Measurements from ENCODE around the gene UHMK1.
"Not testable (repeated sequence)": the region's sequence is repeated elsewhere in the genome, so short reads cannot be mapped to it uniquely, and the experiment has no call there.

The UHMK1 gene

DNA sequence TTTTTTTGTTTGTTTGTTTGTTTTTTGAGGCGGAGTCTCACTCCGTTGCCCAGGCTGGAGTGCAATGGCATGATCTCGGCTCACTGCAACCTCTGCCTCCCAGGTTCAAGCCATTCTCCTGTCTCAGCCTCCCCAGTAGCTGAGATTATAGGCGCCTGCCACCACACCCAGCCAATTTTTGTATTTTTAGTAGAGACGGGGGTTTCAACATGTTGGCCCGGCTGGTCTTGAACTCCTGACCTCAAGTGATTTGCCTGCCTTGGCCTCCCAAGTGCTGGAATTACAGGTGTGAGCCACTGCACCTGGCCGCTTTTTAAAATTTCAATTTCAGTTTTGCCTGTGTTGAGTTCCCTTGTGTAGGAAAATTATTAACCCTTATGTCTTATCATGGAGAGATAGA, 73.5 kb downstream of the UHMK1 start:
- not testable (repeated sequence) for H3K4me1 ChIP-seq (ENCODE audit: control insufficient read depth, low read depth, low read length); H4K5ac ChIP-seq (ENCODE audit: low read length); H3K56ac ChIP-seq (ENCODE audit: low read length); H2BK15ac ChIP-seq (replicated peaks; ENCODE audit: low read depth); H3K79me2 ChIP-seq (ENCODE audit: control insufficient read depth, insufficient read depth, low read length); H2AK5ac ChIP-seq (ENCODE audit: low read length); H4K8ac ChIP-seq (ENCODE audit: low read depth, low read length); H3K9ac ChIP-seq (ENCODE audit: low read length); H3K23ac ChIP-seq (ENCODE audit: low read length); H3K4ac ChIP-seq (ENCODE audit: low read depth, low read length); H3K18ac ChIP-seq (ENCODE audit: low read length); H3K79me1 ChIP-seq (ENCODE audit: low read length); H3K27me3 ChIP-seq (ENCODE audit: insufficient read depth, low read length, poor library complexity); H2BK120ac ChIP-seq (ENCODE audit: low read depth, low read length); H2BK5ac ChIP-seq (ENCODE audit: low read length); DNase-seq; H3K27ac ChIP-seq (ENCODE audit: low read depth, low read length); H3K4me3 ChIP-seq (ENCODE audit: low read length); H3K4me2 ChIP-seq (ENCODE audit: low read length); H3K36me3 ChIP-seq (ENCODE audit: control insufficient read depth, insufficient read depth, low read length)
- no CpG with 5 or more reads among the region's 7 CpGs for WGBS (ENCODE audit: extremely low coverage, insufficient coverage, low lambda C conversion rate)

DNA sequence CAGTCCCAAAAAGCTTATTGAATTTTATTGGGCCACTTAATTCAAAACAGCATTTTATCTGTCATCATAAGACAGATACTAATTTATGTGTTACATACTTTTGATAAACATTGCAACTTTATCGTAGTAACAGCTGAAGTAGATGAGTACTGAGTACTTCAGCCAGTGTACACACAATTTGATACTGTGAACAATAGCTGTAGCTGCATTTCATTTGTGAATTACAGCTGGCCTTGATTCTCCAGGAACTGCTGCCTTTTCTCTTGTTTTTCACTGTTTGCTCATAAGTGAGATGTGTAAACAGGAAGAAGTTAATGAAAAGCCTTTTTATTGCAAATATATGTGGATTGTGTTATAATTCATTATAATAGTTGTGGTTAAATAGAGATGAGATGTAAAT, 74.1 kb downstream of the UHMK1 start:
- no peak overlapping the region for H3K56ac ChIP-seq (ENCODE audit: low read length)
- H3K79me1 ChIP-seq (ENCODE audit: low read length), result no peaks in the 10 kb centered on the region
- H4K5ac ChIP-seq (ENCODE audit: low read length), result no peak overlapping the region
- H3K18ac ChIP-seq (ENCODE audit: low read length), result no peak overlapping the region
- H3K23ac ChIP-seq (ENCODE audit: low read length), result no peak overlapping the region
- H3K4me2 ChIP-seq (ENCODE audit: low read length), result no peak overlapping the region
- no CpG with 5 or more reads among the region's 1 CpG for WGBS (ENCODE audit: extremely low coverage, insufficient coverage, low lambda C conversion rate)
- H2BK5ac ChIP-seq (ENCODE audit: low read length), result no peak overlapping the region
- no peaks in the 10 kb centered on the region for H3K79me2 ChIP-seq (ENCODE audit: control insufficient read depth, insufficient read depth, low read length)
- no peak overlapping the region for H3K9ac ChIP-seq (ENCODE audit: low read length)
- no peak overlapping the region for H4K8ac ChIP-seq (ENCODE audit: low read depth, low read length)
- no peaks in the 10 kb centered on the region for H3K27me3 ChIP-seq (ENCODE audit: insufficient read depth, low read length, poor library complexity)
- H3K36me3 ChIP-seq (ENCODE audit: control insufficient read depth, insufficient read depth, low read length), result no peaks in the 10 kb centered on the region
- H2AK5ac ChIP-seq (ENCODE audit: low read length), result no peak overlapping the region
- H3K4me1 ChIP-seq (ENCODE audit: control insufficient read depth, low read depth, low read length), result no peaks in the 10 kb centered on the region
- no peak for DNase-seq
- no peak overlapping the region for H3K27ac ChIP-seq (ENCODE audit: low read depth, low read length)
- no peak overlapping the region for H3K4ac ChIP-seq (ENCODE audit: low read depth, low read length)
- H3K4me3 ChIP-seq (ENCODE audit: low read length), result no peak overlapping the region
- H2BK15ac ChIP-seq (replicated peaks; ENCODE audit: low read depth), result no peak overlapping the region
- H2BK120ac ChIP-seq (ENCODE audit: low read depth, low read length), result no peak overlapping the region

DNA sequence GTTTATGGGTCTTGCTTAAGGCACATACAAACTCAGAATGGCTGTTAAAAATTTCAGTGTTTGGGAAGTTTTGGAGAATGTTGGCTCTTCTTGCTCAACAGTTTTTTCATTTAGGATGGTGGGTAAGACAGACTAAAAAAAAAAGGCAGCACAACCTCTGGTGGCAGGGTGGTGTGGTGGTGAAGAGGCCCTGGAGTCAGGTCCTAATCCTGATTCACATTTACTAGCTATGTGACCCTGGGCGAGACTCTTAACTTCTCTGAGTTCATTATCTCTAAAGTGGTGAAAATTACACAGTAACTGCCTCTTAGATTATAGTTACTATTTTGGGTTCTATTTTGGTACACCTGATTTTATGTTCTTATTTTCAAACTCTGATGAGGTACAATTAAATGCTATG, 75.5 kb downstream of the UHMK1 start:
- no peaks in the 10 kb centered on the region for H3K79me1 ChIP-seq (ENCODE audit: low read length)
- H3K4me3 ChIP-seq (ENCODE audit: low read length), result no peak overlapping the region
- no peak overlapping the region for H3K27ac ChIP-seq (ENCODE audit: low read depth, low read length)
- no peak overlapping the region for H3K18ac ChIP-seq (ENCODE audit: low read length)
- no peak overlapping the region for H3K23ac ChIP-seq (ENCODE audit: low read length)
- no peaks in the 10 kb centered on the region for H3K79me2 ChIP-seq (ENCODE audit: control insufficient read depth, insufficient read depth, low read length)
- H3K4me2 ChIP-seq (ENCODE audit: low read length), result no peak overlapping the region
- no peak overlapping the region for H2BK15ac ChIP-seq (replicated peaks; ENCODE audit: low read depth)
- no peak overlapping the region for H2BK120ac ChIP-seq (ENCODE audit: low read depth, low read length)
- no peak for DNase-seq
- H4K8ac ChIP-seq (ENCODE audit: low read depth, low read length), result no peak overlapping the region
- H3K9ac ChIP-seq (ENCODE audit: low read length), result no peak overlapping the region
- H3K4me1 ChIP-seq (ENCODE audit: control insufficient read depth, low read depth, low read length), result no peaks in the 10 kb centered on the region
- no peaks in the 10 kb centered on the region for H3K36me3 ChIP-seq (ENCODE audit: control insufficient read depth, insufficient read depth, low read length)
- no peak overlapping the region for H2AK5ac ChIP-seq (ENCODE audit: low read length)
- whole genome bisulfite sequencing (ENCODE audit: extremely low coverage, insufficient coverage, low lambda C conversion rate), result no CpG with 5 or more reads among the region's 1 CpG
- H3K56ac ChIP-seq (ENCODE audit: low read length), result no peak overlapping the region
- no peak overlapping the region for H4K5ac ChIP-seq (ENCODE audit: low read length)
- H2BK5ac ChIP-seq (ENCODE audit: low read length), result no peak overlapping the region
- H3K27me3 ChIP-seq (ENCODE audit: insufficient read depth, low read length, poor library complexity), result no peaks in the 10 kb centered on the region
- no peak overlapping the region for H3K4ac ChIP-seq (ENCODE audit: low read depth, low read length)

DNA sequence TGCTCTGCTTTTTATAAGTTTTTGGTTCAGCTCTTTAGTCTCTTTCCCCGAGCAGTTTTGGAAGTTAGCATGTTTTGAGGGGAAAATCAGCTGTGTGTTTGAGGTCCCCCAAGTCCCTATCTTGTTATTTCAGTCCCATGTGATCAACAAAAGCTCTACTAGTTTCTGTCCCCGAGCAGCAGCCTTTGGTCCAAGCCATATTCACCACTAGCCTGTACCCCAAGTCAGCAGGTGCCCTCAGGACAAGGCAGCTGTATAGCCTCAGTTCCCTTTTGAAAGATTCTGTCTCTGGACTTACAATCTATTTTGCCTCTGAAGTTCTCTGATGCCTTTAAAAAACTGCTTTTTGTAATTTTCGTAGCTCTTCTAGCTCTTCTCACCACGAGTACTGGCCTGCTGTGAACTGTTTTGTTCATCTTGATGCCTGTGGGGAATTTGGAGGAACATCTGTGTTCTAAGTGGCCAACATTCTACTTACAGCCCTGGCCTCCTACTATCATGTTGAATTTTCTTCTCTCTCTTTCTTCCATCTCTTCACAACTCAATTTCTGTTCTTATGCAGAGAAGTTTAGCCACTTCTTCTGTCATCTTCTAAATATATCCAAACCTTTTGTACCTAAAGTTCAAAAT, 80.6 kb downstream of the UHMK1 start:
- no peaks in the 10 kb centered on the region for H3K79me1 ChIP-seq (ENCODE audit: low read length)
- H3K9ac ChIP-seq (ENCODE audit: low read length), result no peak overlapping the region
- H2AK5ac ChIP-seq (ENCODE audit: low read length), result no peak overlapping the region
- no peak overlapping the region for H2BK5ac ChIP-seq (ENCODE audit: low read length)
- H3K27ac ChIP-seq (ENCODE audit: low read depth, low read length), result no peak overlapping the region
- H2BK120ac ChIP-seq (ENCODE audit: low read depth, low read length), result no peak overlapping the region
- H3K79me2 ChIP-seq (ENCODE audit: control insufficient read depth, insufficient read depth, low read length), result no peaks in the 10 kb centered on the region
- no CpG with 5 or more reads among the region's 4 CpGs for WGBS (ENCODE audit: extremely low coverage, insufficient coverage, low lambda C conversion rate)
- no peak overlapping the region for H3K56ac ChIP-seq (ENCODE audit: low read length)
- H3K4me2 ChIP-seq (ENCODE audit: low read length), result no peak overlapping the region
- H4K5ac ChIP-seq (ENCODE audit: low read length), result no peak overlapping the region
- H2BK15ac ChIP-seq (replicated peaks; ENCODE audit: low read depth), result no peak overlapping the region
- DNase-seq, result no peak
- H3K4me1 ChIP-seq (ENCODE audit: control insufficient read depth, low read depth, low read length), result no peaks in the 10 kb centered on the region
- H3K4me3 ChIP-seq (ENCODE audit: low read length), result no peak overlapping the region
- no peak overlapping the region for H3K4ac ChIP-seq (ENCODE audit: low read depth, low read length)
- H3K18ac ChIP-seq (ENCODE audit: low read length), result no peak overlapping the region
- H3K23ac ChIP-seq (ENCODE audit: low read length), result no peak overlapping the region
- H4K8ac ChIP-seq (ENCODE audit: low read depth, low read length), result no peak overlapping the region
- peaks cover 1% of the 10 kb centered on the region for H3K36me3 ChIP-seq (ENCODE audit: control insufficient read depth, insufficient read depth, low read length)
- no peaks in the 10 kb centered on the region for H3K27me3 ChIP-seq (ENCODE audit: insufficient read depth, low read length, poor library complexity)

DNA sequence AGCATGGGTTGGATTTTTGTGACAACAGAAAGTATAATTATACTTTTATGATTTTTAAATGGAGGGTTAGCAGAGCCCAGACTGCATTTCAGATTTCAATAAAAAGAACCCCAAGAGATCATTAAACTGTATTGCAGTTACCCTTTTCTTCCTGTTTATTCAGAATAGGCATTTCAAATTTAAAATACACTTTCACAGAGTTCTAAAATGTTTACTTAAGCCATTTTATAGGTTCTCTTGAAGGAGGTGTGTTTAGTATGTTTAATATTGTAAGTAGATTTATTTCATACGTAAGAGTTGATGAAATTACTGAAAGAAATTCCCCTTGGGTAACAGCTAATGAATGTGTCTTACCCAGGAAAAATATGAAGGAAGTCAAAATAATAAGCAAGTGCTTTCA, 81.3 kb downstream of the UHMK1 start:
- no peak for DNase-seq
- Histone ChIP-seq H3K36me3 (ENCODE audit: control insufficient read depth, insufficient read depth, low read length) (peaks cover 1% of the 10 kb centered on the region), H3K27ac (ENCODE audit: low read depth, low read length) (no peak overlapping the region), H3K4me3 (ENCODE audit: low read length) (no peak overlapping the region), H3K56ac (ENCODE audit: low read length) (no peak overlapping the region), H3K9ac (ENCODE audit: low read length) (no peak overlapping the region), H3K23ac (ENCODE audit: low read length) (no peak overlapping the region), H3K18ac (ENCODE audit: low read length) (no peak overlapping the region), H3K4me2 (ENCODE audit: low read length) (no peak overlapping the region), H2BK5ac (ENCODE audit: low read length) (no peak overlapping the region), H2BK120ac (ENCODE audit: low read depth, low read length) (no peak overlapping the region), H4K8ac (ENCODE audit: low read depth, low read length) (no peak overlapping the region), H3K27me3 (ENCODE audit: insufficient read depth, low read length, poor library complexity) (no peaks in the 10 kb centered on the region), H2AK5ac (ENCODE audit: low read length) (no peak overlapping the region), H3K79me1 (ENCODE audit: low read length) (no peaks in the 10 kb centered on the region), H3K79me2 (ENCODE audit: control insufficient read depth, insufficient read depth, low read length) (no peaks in the 10 kb centered on the region), H4K5ac (ENCODE audit: low read length) (no peak overlapping the region), H2BK15ac (replicated peaks; ENCODE audit: low read depth) (no peak overlapping the region), H3K4ac (ENCODE audit: low read depth, low read length) (no peak overlapping the region), H3K4me1 (ENCODE audit: control insufficient read depth, low read depth, low read length) (no peaks in the 10 kb centered on the region)
- WGBS (ENCODE audit: extremely low coverage, insufficient coverage, low lambda C conversion rate), result 100% methylated on average over 1 of the region's 1 CpG

All from mesendoderm (in vitro differentiated cells).